ENCODE measurements around the gene BYSL.

GRCh38 chr6:41975276-41975675 is 54.0 kb downstream of the BYSL start:
- TF ChIP-seq CTCF (IDR thresholded peaks at IDR 0.05) = no peak
- TF ChIP-seq POLR2A (IDR thresholded peaks at IDR 0.05) = no peak
